ENCODE measurements around the gene SENP8. TPM values are rescaled to one million over a fixed set of nuclear protein-coding genes. Genes with fewer than 3 reads are reported as not detected.

SENP8 gene
- total and polyA plus RNA-seq, 2 of the 4 experiments (the other 2 are of a cell fraction): 1.6 to 2.9 TPM

DNA sequence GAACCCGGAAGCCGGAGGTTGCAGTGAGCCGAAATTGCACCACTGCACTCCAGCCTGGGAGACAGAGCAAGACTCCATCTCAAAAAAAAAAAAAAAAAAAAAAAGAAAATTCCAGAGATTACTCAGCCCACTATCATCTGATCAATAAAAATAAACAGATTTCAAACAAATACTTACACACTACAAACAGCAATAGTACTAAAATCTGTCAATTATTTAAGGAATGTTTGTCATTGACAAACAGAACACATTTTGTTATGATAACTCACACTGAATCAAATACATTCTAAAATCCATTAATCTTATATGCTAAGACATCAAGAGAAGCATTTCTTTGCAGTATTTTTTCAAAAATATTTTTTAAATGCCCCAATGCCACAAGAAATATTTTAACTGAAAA lies 7.8 kb upstream of the SENP8 start:
- no peak overlapping the region for H2BK120ac ChIP-seq (ENCODE audit: low read depth, low read length)
- no peaks in the 10 kb centered on the region for H3K9me3 ChIP-seq (ENCODE audit: control insufficient read depth, insufficient read depth, low read length)
- ATAC-seq (ENCODE audit: low read depth) (peak; percentile 54), DNase-seq (no peak)
- WGBS, 2 experiments (ENCODE audit: extremely low coverage in 2 of 2, insufficient read length in 1 of 2): no CpG with 5 or more reads among the region's 3 CpGs
- ChIA-PET CTCF (no interaction called here), POLR2A (ENCODE audit: unreplicated experiment) (no interaction called here)
- H3K56ac ChIP-seq (ENCODE audit: extremely low read depth, insufficient read depth, low read length): no peak overlapping the region
- no peak overlapping the region for H3K14ac ChIP-seq (replicated peaks; ENCODE audit: low read depth, low read length)
- H3K18ac ChIP-seq (ENCODE audit: low read depth, low read length): no peak overlapping the region
- H3K9me1 ChIP-seq (ENCODE audit: insufficient read depth, low read length): no peaks in the 10 kb centered on the region
- peaks cover 17 to 56% of the 10 kb centered on the region in 2 experiments for H3K79me1 ChIP-seq (ENCODE audit: low read depth in 1 of 2, low read length in 2 of 2)
- no peak overlapping the region for H4K91ac ChIP-seq (ENCODE audit: insufficient read depth, low read depth, low read length)
- TF ChIP-seq RCOR1 (IDR thresholded peaks at IDR 0.05; ENCODE audit: insufficient replicate concordance, low read length) (no peak), CEBPB (IDR thresholded peaks at IDR 0.05; ENCODE audit: low read depth, low read length) (no peak), CHD1 (IDR thresholded peaks at IDR 0.05; ENCODE audit: low read depth, low read length) (no peak), MAFK (IDR thresholded peaks at IDR 0.05; ENCODE audit: low read depth, low read length) (no peak), MAZ (IDR thresholded peaks at IDR 0.05; ENCODE audit: borderline replicate concordance, low read depth, low read length) (no peak), FOS (IDR thresholded peaks at IDR 0.05; ENCODE audit: low read depth, low read length) (no peak), MXI1 (IDR thresholded peaks at IDR 0.05; ENCODE audit: borderline replicate concordance, low read depth, low read length) (no peak), POLR2A (IDR thresholded peaks at IDR 0.05; ENCODE audit: low read depth, low read length) (no peak), CTCF (conservative IDR thresholded peaks at IDR 0.05; ENCODE audit: low read depth, low read length) (no peak), NFE2L2 (IDR thresholded peaks at IDR 0.05; ENCODE audit: low read depth, low read length) (no peak), SMC3 (IDR thresholded peaks at IDR 0.05; ENCODE audit: low read depth, low read length) (no peak), USF2 (IDR thresholded peaks at IDR 0.05; ENCODE audit: low read depth, low read length) (no peak), RAD21 (IDR thresholded peaks at IDR 0.05; ENCODE audit: low read length) (no peak), BHLHE40 (IDR thresholded peaks at IDR 0.05; ENCODE audit: low read depth, low read length) (no peak), RFX5 (IDR thresholded peaks at IDR 0.05; ENCODE audit: low read depth, low read length) (no peak)
- TF ChIP-seq, protein P1, sequence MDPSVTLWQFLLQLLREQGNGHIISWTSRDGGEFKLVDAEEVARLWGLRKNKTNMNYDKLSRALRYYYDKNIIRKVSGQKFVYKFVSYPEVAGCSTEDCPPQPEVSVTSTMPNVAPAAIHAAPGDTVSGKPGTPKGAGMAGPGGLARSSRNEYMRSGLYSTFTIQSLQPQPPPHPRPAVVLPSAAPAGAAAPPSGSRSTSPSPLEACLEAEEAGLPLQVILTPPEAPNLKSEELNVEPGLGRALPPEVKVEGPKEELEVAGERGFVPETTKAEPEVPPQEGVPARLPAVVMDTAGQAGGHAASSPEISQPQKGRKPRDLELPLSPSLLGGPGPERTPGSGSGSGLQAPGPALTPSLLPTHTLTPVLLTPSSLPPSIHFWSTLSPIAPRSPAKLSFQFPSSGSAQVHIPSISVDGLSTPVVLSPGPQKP (IDR thresholded peaks at IDR 0.05; ENCODE audit: borderline replicate concordance, low read depth, low read length): no peak
- H3K23ac ChIP-seq (ENCODE audit: low read depth, low read length): no peak overlapping the region
- no peak overlapping the region for H2BK5ac ChIP-seq (ENCODE audit: low read depth, low read length, poor library complexity, severe bottlenecking)
- H3K4me3 ChIP-seq (ENCODE audit: insufficient read depth, low read depth, low read length): no peak overlapping the region
- no peak overlapping the region for H2AK9ac ChIP-seq (replicated peaks; ENCODE audit: low read depth, low read length, poor library complexity)
- no peak overlapping the region for H3K9ac ChIP-seq (ENCODE audit: low read depth, low read length)
- no peak overlapping the region for H2BK15ac ChIP-seq (ENCODE audit: low read depth, low read length)
- no peak overlapping the region for H3K4ac ChIP-seq (ENCODE audit: low read depth, low read length)
- no peak overlapping the region for H4K8ac ChIP-seq (ENCODE audit: low read depth in 2 of 2, low read length in 2 of 2)
- H4K5ac ChIP-seq (ENCODE audit: low read depth, low read length): no peak overlapping the region
- no peak overlapping the region for H2AK5ac ChIP-seq (ENCODE audit: low read depth, low read length)
- no peak overlapping the region for H3K4me2 ChIP-seq (ENCODE audit: low read depth, low read length)
- H3K27ac ChIP-seq (ENCODE audit: insufficient read depth, low read length): no peak overlapping the region
- in situ Hi-C loops (cut with MboI; ENCODE audit: low sequenced_read_pairs): no loop called here
- H3K36me3 ChIP-seq (ENCODE audit: control insufficient read depth, insufficient read depth, low read length): no peaks in the 10 kb centered on the region
- H2AFZ ChIP-seq (replicated peaks; ENCODE audit: low read length, poor library complexity): no peak overlapping the region
- no peak overlapping the region for H2BK20ac ChIP-seq (ENCODE audit: low read depth, low read length)
- peaks cover 2% of the 10 kb centered on the region for H3K4me1 ChIP-seq (ENCODE audit: control insufficient read depth, insufficient read depth, low read length)
- dilution Hi-C loops (cut with HindIII; ENCODE audit: low sequenced_read_pairs, unreplicated experiment): no loop called here
- H4K20me1 ChIP-seq (ENCODE audit: insufficient read depth, low read length): peaks cover 49% of the 10 kb centered on the region
- BruUV-seq (replicated peaks): no TSS peak
- intact Hi-C loops (cut with micrococcal nuclease): no loop called here
- H3K27me3 ChIP-seq (ENCODE audit: control insufficient read depth, insufficient read depth, low read length): no peaks in the 10 kb centered on the region

Data from IMR-90 (cell line).